ENCODE data around the gene EML6. TPM values are rescaled to one million over a fixed set of nuclear protein-coding genes. Genes with fewer than 3 reads are reported as not detected.

EML6 gene
- total and polyA plus RNA-seq, 2 of the 8 experiments (the other 6 are each of a cell fraction or from before 2014, with no cell fraction given) = 1.2 to 1.6 TPM

- H3K14ac ChIP-seq (ENCODE audit: insufficient read length) = no peak overlapping the region
- no peak overlapping the region for H3K9ac ChIP-seq (replicated peaks in 1 of 4; ENCODE audit: extremely low read depth in 1 of 4, low read depth in 3 of 4, low read length in 3 of 4)
- DNase-seq (ENCODE audit: low read depth in 1 of 2, low spot score in 2 of 2) (no peak), FAIRE-seq (no peak)
- no peak overlapping the region for H2BK120ac ChIP-seq (replicated peaks; ENCODE audit: low read depth, low read length)
- H2BK20ac ChIP-seq (ENCODE audit: low read length) = no peak overlapping the region
- no peak overlapping the region for H3K4me3 ChIP-seq (ENCODE audit: extremely low read depth in 1 of 4, insufficient read depth in 2 of 4, low read depth in 3 of 4, low read length in 4 of 4)
- H3K79me2 ChIP-seq (ENCODE audit: control insufficient read depth in 1 of 2, insufficient read depth in 2 of 2, low read length in 2 of 2) = peaks cover 0 to 100% of the 10 kb centered on the region in 2 experiments; a peak in 3 of 4 replicates
- peaks cover 10 to 11% of the 10 kb centered on the region in 2 experiments for H4K20me1 ChIP-seq (replicated peaks in 1 of 2; ENCODE audit: control insufficient read depth in 1 of 2, insufficient read depth in 2 of 2, low read length in 2 of 2)
- H2AK5ac ChIP-seq (ENCODE audit: low read depth, low read length) = no peak overlapping the region
- no peak overlapping the region for H2BK15ac ChIP-seq (ENCODE audit: low read length)
- H3K4me2 ChIP-seq (ENCODE audit: insufficient read depth in 1 of 2, low read depth in 2 of 2, low read length in 2 of 2) = no peak overlapping the region
- H2BK12ac ChIP-seq (ENCODE audit: low read depth, low read length) = no peak overlapping the region
- no peak overlapping the region for H4K91ac ChIP-seq (replicated peaks; ENCODE audit: insufficient read length, low read length)
- CTCF ChIA-PET (ENCODE audit: partially characterized antibody) = interaction anchor here (1.2 to 1.4 kb wide), 2 partner anchors 21 to 167 kb away, joined by 3 to 4 read pairs; no protein-coding TSS in a partner anchor
- no peak overlapping the region for H2BK5ac ChIP-seq (ENCODE audit: low read depth, low read length)
- POLR2A ChIA-PET (ENCODE audit: partially characterized antibody) = interaction anchor here (0.6 to 1.4 kb wide), 3 partner anchors 15 to 227 kb away, joined by 3 to 5 read pairs (median 3); no protein-coding TSS in a partner anchor
- H3K27me3 ChIP-seq (replicated peaks in 1 of 4; ENCODE audit: control insufficient read depth in 3 of 4, extremely low read depth in 1 of 4, insufficient read depth in 3 of 4, low read length in 3 of 4) = no peaks in the 10 kb centered on the region
- no peak overlapping the region for H3K56ac ChIP-seq (replicated peaks; ENCODE audit: insufficient read length, low read depth, low read length)
- no peaks in the 10 kb centered on the region for H3K9me3 ChIP-seq (ENCODE audit: insufficient read depth in 2 of 2, low read depth in 1 of 2, low read length in 1 of 2)
- 87% methylated on average over 10 of the region's 10 CpGs; no CpG with 5 or more reads in 1 of the 2 experiments for WGBS, 2 experiments (ENCODE audit: extremely low coverage in 1 of 2, insufficient coverage in 1 of 2, insufficient read length in 1 of 2, insufficient replicate concordance in 2 of 2, low coverage in 1 of 2, low lambda C conversion rate in 2 of 2, missing lambda C conversion rate in 1 of 2)
- H4K5ac ChIP-seq (ENCODE audit: insufficient read length, low read depth, low read length) = no peak overlapping the region
- peaks cover 0 to 6% (median 0%) of the 10 kb centered on the region in 4 experiments; a peak in 2 of 7 replicates for H3K4me1 ChIP-seq (replicated peaks in 1 of 4; ENCODE audit: control insufficient read depth in 3 of 4, insufficient read depth in 4 of 4, low read length in 3 of 4)
- H4K8ac ChIP-seq (ENCODE audit: extremely low read depth, insufficient read depth, low read length) = no peak overlapping the region
- H3K36me3 ChIP-seq (ENCODE audit: control insufficient read depth in 2 of 4, insufficient read depth in 4 of 4, low read length in 3 of 4) = no peaks in the 10 kb centered on the region
- H3K18ac ChIP-seq (ENCODE audit: extremely low read depth, low read length) = no peak overlapping the region
- H3K23ac ChIP-seq (ENCODE audit: insufficient read length) = no peak overlapping the region
- H3K27ac ChIP-seq (ENCODE audit: low read depth, low read length) = no peak overlapping the region
- H3K4ac ChIP-seq (replicated peaks; ENCODE audit: insufficient read length, low read depth, low read length) = no peak overlapping the region
- H3K79me1 ChIP-seq (ENCODE audit: low read depth, low read length) = no peaks in the 10 kb centered on the region
- no peaks in the 10 kb centered on the region; the same call in 1 of the 2 replicates for H3K23me2 ChIP-seq (ENCODE audit: low read depth, low read length)
- H2AFZ ChIP-seq (ENCODE audit: low read length) = no peak overlapping the region
- TF ChIP-seq EGR1 (IDR thresholded peaks at IDR 0.05; ENCODE audit: borderline replicate concordance, low read depth, low read length) (no peak), SUZ12 (IDR thresholded peaks at IDR 0.05; ENCODE audit: low read length) (no peak), NRF1 (IDR thresholded peaks at IDR 0.05; ENCODE audit: low read depth, low read length) (no peak), ASH2L (IDR thresholded peaks at IDR 0.05; ENCODE audit: low read length) (no peak), GABPA (IDR thresholded peaks at IDR 0.05; ENCODE audit: borderline replicate concordance, insufficient read depth, low read length) (no peak), SP4 (IDR thresholded peaks at IDR 0.05; ENCODE audit: low read length) (no peak), SP1 (IDR thresholded peaks at IDR 0.05; ENCODE audit: low read depth, low read length) (no peak), CHD1 (IDR thresholded peaks at IDR 0.05; ENCODE audit: low read depth, low read length) (no peak), EP300 (IDR thresholded peaks at IDR 0.05; ENCODE audit: borderline replicate concordance in 1 of 2, low read depth in 2 of 2, low read length in 2 of 2) (no peak), KDM1A (IDR thresholded peaks at IDR 0.05; ENCODE audit: borderline replicate concordance, low read length) (no peak), RFX5 (IDR thresholded peaks at IDR 0.05; ENCODE audit: borderline replicate concordance, low read depth, low read length) (no peak), HDAC2 (IDR thresholded peaks at IDR 0.05; ENCODE audit: borderline replicate concordance in 1 of 2, low read depth in 2 of 2, low read length in 2 of 2) (no peak)
Observed at GRCh38 chr2:55003706-55004639, 280.5 kb downstream of the EML6 start.
